HG03280 (cell line): ENCODE results near the gene TMEM161B.
"Not testable (repeated sequence)": the region's sequence is repeated elsewhere in the genome, so short reads cannot be mapped to it uniquely, and the experiment has no call there.

Source experiments
- ATAC-seq: cut with Tn5 transposase; IDR thresholded peaks from one replicate; pipeline ENCODE4 v1.9.1; 2021; ENCODE audit warnings: mild to moderate bottlenecking, moderate library complexity; ENCODE audit not compliant: unreplicated experiment

The TMEM161B gene

GRCh38 chr5:88250010-88250409, 18.6 kb downstream of the TMEM161B start:
- no peak for ATAC-seq

GRCh38 chr5:88248743-88249540, 19.7 kb downstream of the TMEM161B start:
- ATAC-seq, result no peak

GRCh38 chr5:88248094-88248493, 20.6 kb downstream of the TMEM161B start:
- no peak for ATAC-seq

GRCh38 chr5:88245893-88246244, 22.8 kb downstream of the TMEM161B start:
- no peak for ATAC-seq

GRCh38 chr5:88245241-88245892, 23.3 kb downstream of the TMEM161B start:
- ATAC-seq, result no peak

GRCh38 chr5:88244686-88245085, 24.0 kb downstream of the TMEM161B start:
- ATAC-seq, result no peak

- not testable (repeated sequence) for ATAC-seq
Observed at GRCh38 chr5:88243493-88243892, 25.2 kb downstream of the TMEM161B start.

GRCh38 chr5:88238732-88239131, 29.9 kb downstream of the TMEM161B start:
- no peak for ATAC-seq

- no peak for ATAC-seq
Observed at GRCh38 chr5:88236866-88237642, 31.6 kb downstream of the TMEM161B start.

- ATAC-seq, result no peak
Observed at GRCh38 chr5:88235828-88236227, 32.8 kb downstream of the TMEM161B start.

- no peak for ATAC-seq
Observed at GRCh38 chr5:88235346-88235745, 33.3 kb downstream of the TMEM161B start.

GRCh38 chr5:88230546-88231066, 38.0 kb downstream of the TMEM161B start:
- no peak for ATAC-seq

GRCh38 chr5:88226881-88227450, 41.7 kb downstream of the TMEM161B start:
- peak; percentile 73 for ATAC-seq

GRCh38 chr5:88214655-88215054, 54.0 kb downstream of the TMEM161B start:
- no peak for ATAC-seq

- no peak for ATAC-seq
Observed at GRCh38 chr5:88207575-88207974, 61.1 kb downstream of the TMEM161B start.

- peak; percentile 95 for ATAC-seq
Observed at GRCh38 chr5:88203981-88204750, 64.5 kb downstream of the TMEM161B start.

- no peak for ATAC-seq
Observed at GRCh38 chr5:88195636-88196035, 73.0 kb downstream of the TMEM161B start.

GRCh38 chr5:88193896-88194295, 74.7 kb downstream of the TMEM161B start:
- ATAC-seq, result no peak

- no peak for ATAC-seq
Observed at GRCh38 chr5:88190106-88190834, 78.4 kb downstream of the TMEM161B start.

- not testable (repeated sequence) for ATAC-seq
Observed at GRCh38 chr5:88189484-88189883, 79.2 kb downstream of the TMEM161B start.
